GM19025 (cell line): Measurements from ENCODE around the gene KIRREL3.

Source experiments
- ATAC-seq: cut with Tn5 transposase; IDR thresholded peaks from one replicate; pipeline ENCODE4 v1.9.1; 2021; ENCODE audit warnings: mild to moderate bottlenecking, low read depth, moderate library complexity; ENCODE audit not compliant: unreplicated experiment

The KIRREL3 gene

DNA sequence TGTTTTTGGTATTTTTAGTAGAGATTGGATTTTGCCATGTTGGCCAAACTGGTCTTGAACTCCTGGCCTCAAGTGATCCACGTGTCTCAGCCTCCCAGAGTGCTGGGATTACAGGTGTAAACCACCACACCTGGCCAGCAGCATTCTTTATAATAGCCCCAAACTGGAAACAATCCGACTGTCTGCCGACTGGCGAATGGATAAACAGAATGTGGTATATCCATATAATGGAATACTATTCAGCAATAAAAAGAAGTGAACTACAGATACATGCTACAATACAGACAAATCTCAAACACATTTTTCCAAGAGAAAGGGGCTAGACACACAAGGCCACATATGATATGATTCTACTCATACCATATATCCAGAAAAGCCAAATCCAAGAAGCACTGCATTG, 493.8 kb downstream of the KIRREL3 start:
- ATAC-seq, result no peak

DNA sequence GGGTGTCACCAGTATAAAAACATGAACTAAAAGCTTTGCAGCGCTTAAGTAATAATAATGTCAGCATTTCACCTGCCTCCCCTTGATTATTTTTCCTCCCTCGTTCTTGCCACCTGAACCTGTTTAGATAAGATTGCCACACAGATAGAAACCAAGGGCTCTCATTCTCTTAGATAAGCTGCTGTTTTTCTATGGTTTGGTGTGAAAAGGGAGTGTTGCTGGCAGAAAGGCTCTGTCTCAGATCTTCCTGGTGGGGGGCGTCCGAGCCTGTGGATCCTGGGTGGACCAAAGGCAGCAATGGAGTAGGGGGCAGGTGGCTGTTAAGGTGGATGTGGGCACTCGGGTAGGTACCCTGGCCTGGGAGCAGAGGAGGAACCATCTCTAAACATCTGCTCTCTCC, 497.6 kb downstream of the KIRREL3 start:
- no peak for ATAC-seq

DNA sequence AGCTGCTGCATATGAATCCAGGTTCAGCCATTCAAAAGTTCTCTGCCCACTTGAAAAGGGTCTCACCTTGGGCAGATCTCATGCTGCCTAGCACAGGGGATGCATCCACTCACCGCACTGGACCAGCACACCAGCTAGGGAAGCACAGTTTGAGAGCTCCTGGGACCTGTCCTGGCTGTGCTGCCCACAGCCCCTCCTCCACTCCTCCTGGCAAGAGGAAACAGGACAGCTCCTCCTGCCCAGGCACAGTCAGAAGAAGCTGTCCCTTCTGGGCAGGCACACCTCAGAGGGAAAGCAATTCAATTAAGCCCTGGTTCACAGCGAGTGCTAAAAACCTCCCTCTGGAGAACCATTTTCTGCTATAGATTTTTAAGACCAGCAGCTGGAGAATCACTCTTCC, 498.4 kb downstream of the KIRREL3 start:
- ATAC-seq, result no peak

DNA sequence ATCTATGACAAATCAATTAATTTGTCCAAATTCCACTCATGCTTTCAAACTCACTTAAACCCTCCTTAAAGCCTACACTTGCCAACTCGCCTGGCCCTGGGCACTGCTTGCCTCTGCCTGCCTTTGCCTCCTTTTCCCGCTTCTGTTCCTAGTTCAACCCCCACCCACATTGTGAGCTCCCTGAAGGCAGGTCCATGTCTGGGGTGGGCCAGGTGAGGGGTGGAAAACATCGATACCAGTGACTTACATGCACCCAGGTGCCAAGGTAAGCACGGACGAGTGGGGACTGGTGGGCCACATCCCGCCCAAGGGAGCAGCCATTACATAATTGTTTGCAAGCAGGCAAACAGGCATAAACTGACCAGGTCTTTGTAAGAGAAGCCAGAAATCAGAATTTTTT, 498.9 kb downstream of the KIRREL3 start:
- no peak for ATAC-seq

DNA sequence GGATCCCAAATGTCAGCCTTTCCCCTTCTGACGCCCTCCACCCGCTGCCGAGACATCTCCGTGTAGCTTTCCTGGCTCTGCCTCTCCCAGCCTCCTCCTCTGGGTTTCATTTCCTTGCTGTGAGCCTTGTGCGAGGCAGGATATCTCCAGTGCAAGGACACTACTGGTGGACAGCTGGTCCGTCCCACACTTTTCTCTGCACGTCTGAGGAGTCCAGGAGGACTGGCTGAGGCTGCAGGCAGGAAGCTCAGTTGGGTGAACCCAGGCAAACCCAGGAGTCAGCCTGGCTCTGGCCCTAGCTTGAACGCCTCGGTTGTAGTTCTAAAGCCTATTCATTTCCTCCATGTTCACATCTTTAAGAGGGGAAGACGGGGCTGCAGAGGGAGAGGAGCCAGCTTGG, 499.6 kb downstream of the KIRREL3 start:
- no peak for ATAC-seq

DNA sequence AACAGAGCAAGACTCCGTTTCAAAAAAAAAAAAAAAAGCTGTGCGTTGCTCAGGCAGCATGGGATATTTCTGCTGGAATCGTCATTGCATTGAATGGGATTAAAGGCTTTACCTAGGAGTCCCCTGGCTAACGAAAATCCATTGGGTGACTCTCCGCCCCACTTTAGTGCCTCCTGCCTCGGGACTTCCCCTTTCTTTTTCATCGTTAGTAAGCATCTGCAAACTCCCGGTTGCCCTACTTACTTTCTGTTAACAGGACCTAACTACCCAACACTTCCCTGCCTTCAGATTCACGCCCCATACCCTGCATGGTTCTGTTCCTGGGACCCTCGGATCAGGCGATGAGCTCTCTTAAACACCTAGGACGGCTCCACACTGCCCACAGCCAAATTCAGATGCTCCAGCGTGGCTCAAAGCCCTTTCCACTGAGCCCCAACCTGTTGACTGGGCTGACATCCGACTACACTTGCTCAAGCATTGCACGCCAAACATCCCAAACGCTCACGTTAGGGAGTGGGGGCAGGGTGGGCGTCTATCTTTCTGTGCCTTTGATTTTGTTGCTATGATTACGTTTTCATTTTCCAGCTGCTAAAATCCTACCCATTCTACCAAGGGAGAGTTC, 501.3 kb downstream of the KIRREL3 start:
- ATAC-seq, result no peak

DNA sequence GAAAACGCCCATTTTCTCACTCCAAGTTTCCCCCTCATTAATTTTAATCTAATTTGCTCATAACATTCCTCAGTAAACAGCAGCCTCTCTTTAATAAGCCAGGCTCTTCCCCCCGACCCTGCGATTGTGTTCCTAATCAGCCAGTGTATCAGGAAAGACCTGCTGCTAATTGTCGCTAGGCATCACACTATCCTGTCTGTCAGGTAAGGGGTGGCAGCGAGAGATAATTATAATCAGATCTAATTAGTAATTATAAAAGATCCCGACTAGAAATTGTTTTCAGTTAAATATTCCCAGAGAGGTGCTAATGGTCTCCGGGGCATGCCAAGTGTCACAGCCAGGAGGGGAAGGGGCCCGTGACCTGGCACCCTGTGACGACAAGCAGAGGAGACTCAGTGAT, 502.3 kb downstream of the KIRREL3 start:
- ATAC-seq, result no peak

DNA sequence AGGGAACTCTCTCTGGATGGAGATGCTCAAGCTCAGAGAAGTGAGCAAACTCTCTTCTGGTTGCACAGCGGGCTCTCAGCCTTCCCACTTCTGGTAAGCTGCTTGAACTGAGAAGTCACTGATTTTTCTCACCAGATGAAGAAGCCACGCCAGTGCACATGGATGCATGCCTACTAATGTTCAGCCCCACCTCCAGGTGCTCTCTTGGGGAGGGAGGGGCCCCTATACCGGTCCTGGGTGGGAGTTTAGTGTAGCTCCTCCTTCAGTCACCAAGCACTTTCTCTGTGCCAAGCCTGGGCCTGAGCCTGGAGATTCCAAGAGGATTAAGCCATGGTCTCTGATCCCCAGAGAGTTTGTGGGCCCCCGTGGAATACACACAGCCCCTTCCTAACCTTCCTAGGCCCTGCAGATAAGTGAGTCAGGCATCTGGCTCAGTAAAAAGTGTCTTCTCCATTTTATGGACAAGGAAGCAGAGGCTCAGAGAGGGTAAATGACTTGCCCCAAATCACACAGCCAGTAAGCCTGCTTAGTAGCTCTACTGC, 502.9 kb downstream of the KIRREL3 start:
- no peak for ATAC-seq

DNA sequence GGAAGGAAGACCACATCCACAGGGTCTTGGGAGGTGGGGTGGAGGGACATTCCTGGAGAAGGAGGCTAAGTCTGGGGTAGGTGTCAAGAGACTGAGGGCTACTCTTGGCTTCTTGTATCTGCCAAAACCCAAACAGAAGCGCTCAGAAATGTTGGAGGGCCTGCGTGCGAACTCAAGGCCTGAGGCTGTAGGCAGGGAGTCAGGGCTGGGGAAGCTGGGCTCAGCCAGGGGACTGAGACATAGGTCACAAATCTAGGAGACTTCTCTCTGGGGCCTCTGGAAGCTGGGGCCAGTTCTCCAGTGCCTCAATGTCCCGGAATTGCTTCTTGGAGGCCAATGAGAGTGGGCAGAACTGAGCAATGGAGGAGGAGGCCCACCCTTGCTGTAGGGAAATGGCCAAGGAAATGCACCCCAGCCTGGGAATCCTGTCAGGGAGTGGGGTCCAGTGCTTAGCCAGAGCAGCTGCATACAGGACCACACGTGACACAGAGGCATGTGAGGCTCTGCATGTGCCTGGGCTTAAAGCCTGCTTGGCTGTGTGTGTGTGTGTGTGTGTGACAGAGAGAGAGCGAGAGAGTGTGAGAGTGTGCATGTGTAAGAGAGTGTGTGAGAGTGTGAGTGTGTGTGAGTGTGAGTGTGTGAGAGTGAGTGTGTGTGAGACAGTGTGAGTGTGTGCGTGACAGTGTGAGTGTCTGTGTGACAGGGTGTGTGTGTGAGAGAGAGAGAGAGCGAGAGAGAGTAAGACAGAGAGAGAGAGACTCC, 503.8 kb downstream of the KIRREL3 start:
- no peak for ATAC-seq

DNA sequence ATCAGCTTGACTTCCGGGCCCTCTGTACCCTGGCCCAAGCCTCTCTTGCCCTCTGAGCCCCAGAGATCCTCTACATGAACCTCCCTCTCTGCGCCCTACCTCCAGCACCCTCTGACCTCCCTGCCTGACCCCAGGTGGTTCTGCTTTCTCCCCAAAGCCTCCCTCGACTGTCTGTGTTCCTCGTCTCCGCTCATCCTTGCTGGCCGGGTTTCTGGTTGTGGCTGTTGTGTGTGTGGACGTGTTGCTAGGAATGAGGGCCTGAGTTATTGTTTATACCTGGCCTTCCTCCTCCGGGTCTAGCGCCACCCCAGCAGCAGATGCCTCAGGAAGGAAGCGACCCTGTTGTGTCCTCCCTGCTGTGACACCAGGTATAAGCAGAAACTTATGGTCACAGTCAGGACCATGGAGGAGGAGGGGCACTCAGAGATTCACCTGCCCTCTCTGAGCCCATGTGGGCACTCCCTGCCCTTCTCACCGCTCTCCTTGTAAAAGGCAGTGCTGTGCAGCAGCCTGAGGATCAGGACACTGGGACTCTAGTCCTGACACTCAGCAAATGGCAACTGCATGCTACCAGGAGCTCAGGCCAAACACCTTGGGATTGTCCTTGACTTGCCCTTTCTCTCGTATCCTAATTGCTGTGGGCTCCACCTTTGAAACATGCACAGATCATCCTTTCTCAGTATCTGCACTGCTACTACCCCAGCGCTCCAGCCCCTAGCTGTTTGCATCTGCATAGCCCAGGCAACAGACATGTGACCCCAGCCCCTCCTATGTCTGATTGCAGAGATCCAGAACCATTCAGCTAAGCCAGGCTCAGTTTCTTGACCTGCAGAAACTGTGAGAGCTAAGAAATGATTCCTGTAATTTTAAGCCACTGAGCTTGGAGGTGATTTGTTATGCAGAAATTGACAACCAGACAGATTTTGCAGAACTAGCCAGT, 505.0 kb downstream of the KIRREL3 start:
- no peak for ATAC-seq

DNA sequence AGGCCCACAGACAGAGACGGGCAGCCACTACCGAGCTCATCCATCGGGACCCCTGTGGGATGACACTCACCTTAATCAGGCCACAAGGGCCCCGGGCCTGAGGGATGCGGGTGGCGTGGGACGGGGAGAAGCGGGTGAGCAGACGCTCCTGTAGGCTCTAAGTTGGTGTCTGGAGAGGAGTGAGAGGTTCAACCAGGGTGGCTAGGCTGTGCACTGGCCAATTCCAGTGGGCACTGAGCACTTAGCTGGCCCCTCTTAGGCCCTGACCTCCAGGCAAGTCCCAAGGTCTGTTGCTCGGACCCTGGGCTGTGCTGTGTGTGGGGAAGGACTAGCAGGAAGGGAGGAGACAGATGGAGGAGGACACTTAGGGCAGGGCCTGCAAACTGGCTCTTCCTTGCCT, 505.7 kb downstream of the KIRREL3 start:
- ATAC-seq, result no peak

DNA sequence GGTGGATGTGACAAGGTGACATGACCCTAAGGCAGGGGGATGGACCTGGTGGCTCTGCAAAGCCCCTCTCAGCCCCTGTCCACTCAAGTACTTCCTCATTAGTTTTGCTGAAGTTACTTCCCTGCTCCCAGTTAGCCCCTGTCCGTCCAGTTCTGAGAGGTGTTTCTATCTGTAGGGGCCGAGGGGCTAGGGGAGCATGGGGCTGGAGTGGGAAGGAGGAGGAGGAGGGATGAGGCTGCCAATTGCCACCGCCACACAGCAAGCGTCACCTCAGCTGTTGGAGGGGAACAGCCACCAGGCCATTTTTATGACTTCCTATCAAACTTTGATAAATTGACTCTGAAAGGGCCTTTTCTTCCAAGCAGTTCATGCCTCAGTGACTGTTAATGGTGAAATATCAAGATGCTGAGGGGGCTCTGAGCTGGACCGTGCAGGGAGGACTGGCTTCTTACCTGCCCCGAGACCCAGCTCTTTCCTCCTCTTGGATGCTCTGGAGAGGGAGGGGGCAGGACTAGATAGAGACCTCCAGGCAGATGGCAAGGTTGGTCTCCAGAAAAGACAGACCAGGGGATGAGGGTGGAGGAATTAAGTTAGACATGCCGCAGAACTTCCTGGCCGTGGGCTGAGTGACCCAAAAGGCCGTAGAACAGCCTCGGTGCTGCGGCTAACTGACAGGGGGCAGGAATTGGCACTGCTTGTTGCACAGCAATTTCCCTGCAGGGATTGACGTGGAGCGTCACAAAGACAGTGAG, 508.1 kb downstream of the KIRREL3 start:
- ATAC-seq, result no peak

DNA sequence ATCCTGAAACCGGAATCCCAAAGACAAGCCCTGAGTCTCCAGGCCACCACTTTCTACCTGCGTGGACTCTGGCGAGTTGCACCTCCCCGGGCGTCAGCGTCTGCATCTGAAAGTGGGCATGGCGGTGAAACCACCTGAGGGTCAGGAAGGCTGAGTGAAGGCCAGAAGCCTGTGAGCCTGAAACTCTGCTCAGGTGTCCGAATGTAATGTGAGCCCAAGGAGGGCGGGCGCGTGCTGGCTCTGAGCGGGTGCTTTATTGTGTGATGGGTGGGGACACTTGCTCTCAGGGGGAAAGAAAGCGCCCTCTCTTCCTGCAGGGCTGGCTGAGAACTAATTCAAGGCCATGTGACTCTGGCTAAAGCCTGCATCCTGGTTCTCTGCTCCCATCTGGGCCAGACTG, 509.5 kb downstream of the KIRREL3 start:
- ATAC-seq, result no peak

DNA sequence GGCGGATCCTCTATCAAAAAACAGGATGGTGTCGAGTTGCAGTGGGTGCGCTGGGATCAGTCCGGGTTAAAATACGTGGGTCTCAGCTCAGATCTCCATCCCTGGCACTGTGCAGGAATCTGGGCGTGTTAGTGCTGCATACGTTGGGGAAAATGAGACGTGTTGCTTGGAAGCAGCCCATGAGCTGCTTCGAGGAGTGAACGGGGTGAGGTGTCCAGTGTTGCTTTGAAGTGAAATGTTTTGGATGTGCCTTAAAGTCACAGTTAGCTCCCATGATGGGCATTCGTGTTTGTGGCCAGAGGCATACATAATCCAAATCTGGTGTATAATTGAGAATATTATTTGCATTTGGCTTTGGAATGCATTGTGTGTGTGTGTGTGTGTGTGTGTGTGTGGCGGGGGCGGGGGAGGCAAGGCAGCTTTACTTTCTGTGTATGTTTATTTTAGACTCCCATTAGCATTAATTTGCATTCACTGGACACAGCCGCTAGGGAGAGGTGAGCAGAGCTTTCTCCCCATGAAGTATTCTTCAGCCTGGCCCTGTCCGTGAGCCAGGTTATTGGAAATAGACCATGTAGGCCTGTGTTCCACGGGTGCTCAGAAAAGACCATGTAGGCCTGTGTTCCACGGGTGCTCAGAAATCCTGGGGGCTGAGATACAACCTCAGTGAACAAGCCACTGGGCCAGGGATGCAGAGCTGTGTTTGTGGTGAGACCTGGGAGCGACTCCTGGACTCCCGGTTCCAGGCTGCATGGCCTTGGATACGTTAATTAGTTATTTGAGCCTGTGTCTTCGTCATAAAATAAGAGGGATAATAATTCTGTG, 510.5 kb downstream of the KIRREL3 start:
- no peak for ATAC-seq

DNA sequence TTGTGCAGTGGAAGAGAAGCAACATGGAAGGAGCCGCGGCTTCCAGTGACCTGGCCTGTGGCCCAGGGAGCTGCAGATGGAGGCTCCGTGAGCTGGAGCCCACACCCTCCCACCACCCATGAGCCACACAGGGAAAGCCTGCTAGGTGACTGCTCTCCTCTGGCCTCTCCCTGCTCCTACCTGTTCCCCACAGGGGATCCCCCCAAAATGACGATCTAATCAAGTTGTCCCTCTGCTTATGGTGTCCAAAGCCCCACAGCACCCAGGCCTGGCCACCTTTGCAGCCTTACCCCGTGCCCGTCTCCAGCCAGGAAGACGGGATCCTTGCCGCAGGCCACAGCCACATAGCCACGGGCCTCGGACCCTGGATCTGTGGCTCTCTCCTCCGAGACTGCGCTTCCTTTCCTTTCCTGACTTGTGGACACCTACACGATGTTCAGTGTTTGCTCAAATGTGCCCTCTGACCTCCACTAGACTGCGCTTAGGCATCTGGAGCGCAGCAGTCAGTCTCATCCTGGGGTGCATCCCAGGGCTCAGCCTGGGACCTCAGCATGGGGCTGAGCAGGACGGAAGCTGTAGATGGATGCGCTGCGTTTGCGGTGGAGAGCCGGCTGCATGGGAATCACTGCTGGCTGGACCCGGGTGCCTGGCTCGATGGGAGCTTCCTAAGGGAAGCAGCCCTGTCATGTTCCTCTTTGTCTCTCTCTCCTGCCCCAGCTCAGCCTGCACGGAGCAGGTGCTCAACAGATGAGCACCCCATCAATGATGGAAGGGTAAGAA, 511.8 kb downstream of the KIRREL3 start:
- no peak for ATAC-seq

DNA sequence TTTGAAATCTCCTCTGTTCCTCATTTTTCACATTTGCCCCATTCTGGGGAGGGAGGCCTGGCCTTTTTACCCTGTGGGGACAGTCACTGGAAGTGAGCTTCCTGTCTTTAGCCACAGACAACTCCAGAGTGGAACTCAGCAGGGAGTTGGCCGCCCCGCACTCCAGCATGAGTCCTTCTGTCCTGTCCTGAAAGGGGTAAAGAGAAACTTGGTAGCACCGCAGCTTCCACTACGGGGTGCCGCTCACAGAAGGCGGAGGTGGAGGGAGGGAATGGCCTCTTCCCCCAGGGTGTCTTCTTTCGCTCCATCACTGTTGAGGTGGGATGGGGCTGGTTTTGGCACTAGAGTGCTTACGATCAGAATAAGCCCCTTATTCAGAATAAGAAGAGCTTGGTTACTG, 512.9 kb downstream of the KIRREL3 start:
- no peak for ATAC-seq

DNA sequence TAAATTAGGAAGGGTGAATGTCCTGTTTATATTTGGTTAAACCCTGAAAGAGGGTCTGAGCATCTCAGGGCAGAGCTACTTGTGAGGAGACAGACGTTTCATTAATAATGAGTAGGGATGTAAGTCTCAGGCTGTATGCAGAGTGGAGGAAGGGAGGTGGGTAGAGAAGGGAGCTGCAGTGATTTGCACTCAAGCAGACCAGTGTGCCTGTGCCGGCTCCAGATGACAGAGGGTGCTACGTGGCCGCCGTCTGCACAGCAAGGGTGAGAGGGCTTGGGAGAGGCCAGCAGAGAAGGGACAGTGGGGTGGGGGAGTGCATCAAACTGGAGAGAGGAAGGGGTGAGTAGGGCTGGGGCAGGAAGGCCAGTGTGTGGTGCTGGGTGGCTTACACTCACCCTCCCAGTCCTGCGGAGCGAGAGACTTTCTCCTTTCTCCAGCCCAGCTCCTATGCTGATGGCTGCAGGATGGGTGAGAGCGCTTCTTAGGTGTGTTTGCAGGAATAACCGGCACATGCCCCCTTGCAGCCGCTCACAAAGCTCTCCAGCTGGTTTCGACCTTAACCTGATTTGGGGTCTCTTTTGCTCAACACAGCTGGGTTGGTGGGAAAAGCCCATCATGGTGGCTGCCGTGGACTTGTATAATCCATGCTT, 514.5 kb downstream of the KIRREL3 start:
- ATAC-seq, result no peak
